Activated T-helper 1 cell treated with anti-CD3 and anti-CD28 coated beads, Interleukin-12 subunit alpha, Interleukin-12 subunit beta, Interleukin-2, Interleukin-4 antibody, amounts not matched to agents 30 ng/mL and 10 ng/mL and 1 ng/mL, durations not matched to agents 14 hours and 24 hours and 36 hours (primary cell): ENCODE data around the gene TRIM14. TPM values are rescaled to one million over a fixed set of nuclear protein-coding genes. Genes with fewer than 3 reads are reported as not detected.

ENCODE experiments used
- DNase-seq: peaks from one replicate; pipeline ENCODE4 v3.0.0; 2021; ENCODE audit warnings: low spot score
- H3K27ac Mint-ChIP-seq: one replicate; pipeline ENCODE4 v1.8.0; 2021; ENCODE audit warnings: mild to moderate bottlenecking, mixed read lengths
- H3K27me3 Mint-ChIP-seq: one replicate; pipeline ENCODE4 v1.8.0; 2022; ENCODE audit warnings: mild to moderate bottlenecking, moderate library complexity, mixed read lengths; ENCODE audit not compliant: insufficient read depth
- H3K36me3 Mint-ChIP-seq: one replicate; pipeline ENCODE4 v1.8.0; 2021; ENCODE audit warnings: low read depth, mixed read lengths
- H3K4me1 Mint-ChIP-seq: one replicate; pipeline ENCODE4 v1.8.0; 2021; ENCODE audit warnings: low read depth, mixed read lengths
- H3K4me3 Mint-ChIP-seq: one replicate; pipeline ENCODE4 v1.8.0; 2021; ENCODE audit warnings: mild to moderate bottlenecking, moderate library complexity, mixed read lengths
- H3K9me3 Mint-ChIP-seq: one replicate; pipeline ENCODE4 v1.8.0; 2021; ENCODE audit warnings: mixed read lengths
- intact Hi-C: fragments of 100-400 bp; cut with micrococcal nuclease; formaldehyde crosslinking; loops from one replicate; pipeline ENCODE4 v1.15.1; 2024
- total RNA-seq: library from RNA; stranded (reverse); gene quantifications from 2 replicates; pipeline ENCODE4 v1.2.3, GENCODE V29; 2022

TRIM14 gene
- total RNA-seq, 1 donor from 2014 or later: 41.7 TPM

DNA sequence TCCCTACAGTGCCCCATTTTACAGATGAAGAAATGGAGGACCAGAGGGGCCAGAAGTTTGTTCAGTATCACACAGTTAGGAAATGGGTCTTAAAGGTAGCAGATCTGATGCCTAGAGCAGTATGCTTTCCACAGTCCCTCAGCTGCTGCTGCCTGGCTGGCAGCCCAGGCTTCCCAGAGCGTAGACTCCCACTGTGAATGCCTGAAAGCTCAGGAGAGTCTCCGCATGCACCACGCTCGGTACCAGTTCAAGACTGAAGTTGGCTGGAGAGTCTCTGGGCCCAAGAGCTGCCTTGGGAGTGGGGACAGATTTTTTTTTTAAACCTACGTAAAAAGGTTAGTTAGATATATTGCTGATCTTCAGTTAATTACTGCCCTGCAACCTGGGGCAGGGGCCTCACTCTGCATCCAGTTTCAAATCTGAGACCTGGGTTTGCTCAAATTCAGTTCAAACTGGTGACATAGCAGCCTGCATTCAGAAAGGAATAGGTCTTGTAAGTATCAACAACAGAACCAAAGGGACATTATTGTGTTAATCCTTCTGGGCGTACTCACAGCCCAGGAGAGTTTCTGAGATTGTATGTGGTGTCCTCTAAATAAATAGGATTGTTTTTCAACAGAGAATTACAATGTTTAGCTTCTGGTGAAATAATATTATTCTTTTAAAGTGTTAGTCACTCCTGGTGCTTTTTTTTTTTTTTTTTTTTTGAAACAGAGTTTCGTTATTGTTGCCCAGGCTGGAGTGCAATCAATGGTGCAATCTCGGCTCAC, 54.2 kb downstream of the TRIM14 start:
- H3K4me1 Mint-ChIP-seq: peaks cover 6% of the 10 kb centered on the region
- no peaks in the 10 kb centered on the region for H3K27me3 Mint-ChIP-seq
- intact Hi-C loops: no loop called here
- no peaks in the 10 kb centered on the region for H3K9me3 Mint-ChIP-seq
- H3K4me3 Mint-ChIP-seq: no peak overlapping the region
- no peak overlapping the region for H3K27ac Mint-ChIP-seq
- peaks cover 35% of the 10 kb centered on the region for H3K36me3 Mint-ChIP-seq
- no peak for DNase-seq

DNA sequence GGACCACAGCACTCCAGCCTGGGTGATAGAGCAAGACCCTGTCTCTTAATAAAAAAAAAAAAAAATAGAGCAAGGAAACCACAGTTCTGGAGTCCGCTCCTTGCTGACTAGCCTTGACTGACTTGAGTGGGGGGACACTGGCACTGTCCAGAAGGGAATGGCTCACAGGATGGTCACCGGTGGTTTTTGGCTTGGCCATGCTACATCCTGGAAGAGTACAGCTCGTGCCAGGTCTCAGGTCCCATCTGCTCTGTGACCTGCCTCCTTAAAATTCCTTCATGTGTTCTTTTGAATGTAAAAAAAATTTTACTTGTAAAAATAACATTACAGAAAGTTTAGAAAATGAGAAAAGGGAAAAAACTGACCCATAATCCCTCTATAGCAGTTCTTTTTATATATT, 56.9 kb downstream of the TRIM14 start:
- no peaks in the 10 kb centered on the region for H3K9me3 Mint-ChIP-seq
- no peak overlapping the region for H3K4me3 Mint-ChIP-seq
- H3K27me3 Mint-ChIP-seq: no peaks in the 10 kb centered on the region
- no peak for DNase-seq
- intact Hi-C loops: no loop called here
- H3K27ac Mint-ChIP-seq: no peak overlapping the region
- peaks cover 8% of the 10 kb centered on the region for H3K4me1 Mint-ChIP-seq
- H3K36me3 Mint-ChIP-seq: peaks cover 35% of the 10 kb centered on the region

DNA sequence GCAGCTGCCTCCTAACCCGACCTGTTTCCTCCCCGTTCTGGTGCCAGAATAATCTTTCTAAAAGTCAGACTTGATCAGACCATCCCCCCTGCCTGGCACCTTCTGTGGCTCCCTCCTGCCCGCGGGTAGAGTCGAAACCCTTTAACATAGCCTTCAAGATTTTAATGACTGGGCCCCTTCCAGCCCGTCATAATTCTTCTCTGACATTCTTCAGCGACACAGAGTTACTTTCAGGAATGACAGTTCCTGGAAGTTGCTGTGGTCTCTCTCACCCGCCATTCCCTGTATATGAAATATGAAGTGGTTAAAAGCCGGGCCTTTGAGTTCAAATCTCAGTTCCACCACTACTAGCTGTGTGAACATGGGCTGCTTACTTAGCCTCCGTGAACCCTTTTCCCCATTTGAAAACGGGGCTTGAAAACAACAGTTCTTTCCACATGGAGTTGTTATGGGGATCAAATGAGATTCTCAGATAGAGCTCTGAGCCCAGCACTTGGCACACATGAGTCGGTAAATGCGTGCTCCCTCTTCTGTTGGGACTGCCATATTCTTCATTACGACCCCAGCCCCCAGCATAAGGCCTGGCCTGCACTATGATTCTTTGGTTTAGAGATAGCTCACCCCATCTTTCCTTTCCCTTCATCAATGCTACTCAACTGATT, 61.8 kb downstream of the TRIM14 start:
- Mint-ChIP-seq H3K36me3 (peaks cover 20% of the 10 kb centered on the region), H3K9me3 (no peaks in the 10 kb centered on the region), H3K4me3 (peak overlapping the region; percentile 98), H3K4me1 (peaks cover 26% of the 10 kb centered on the region), H3K27ac (peak overlapping the region; percentile 97), H3K27me3 (no peaks in the 10 kb centered on the region)
- intact Hi-C loops: loop anchor here (1.0 kb wide), 1 partner anchor 17 kb away; no protein-coding TSS in a partner anchor
- DNase-seq: no peak

DNA sequence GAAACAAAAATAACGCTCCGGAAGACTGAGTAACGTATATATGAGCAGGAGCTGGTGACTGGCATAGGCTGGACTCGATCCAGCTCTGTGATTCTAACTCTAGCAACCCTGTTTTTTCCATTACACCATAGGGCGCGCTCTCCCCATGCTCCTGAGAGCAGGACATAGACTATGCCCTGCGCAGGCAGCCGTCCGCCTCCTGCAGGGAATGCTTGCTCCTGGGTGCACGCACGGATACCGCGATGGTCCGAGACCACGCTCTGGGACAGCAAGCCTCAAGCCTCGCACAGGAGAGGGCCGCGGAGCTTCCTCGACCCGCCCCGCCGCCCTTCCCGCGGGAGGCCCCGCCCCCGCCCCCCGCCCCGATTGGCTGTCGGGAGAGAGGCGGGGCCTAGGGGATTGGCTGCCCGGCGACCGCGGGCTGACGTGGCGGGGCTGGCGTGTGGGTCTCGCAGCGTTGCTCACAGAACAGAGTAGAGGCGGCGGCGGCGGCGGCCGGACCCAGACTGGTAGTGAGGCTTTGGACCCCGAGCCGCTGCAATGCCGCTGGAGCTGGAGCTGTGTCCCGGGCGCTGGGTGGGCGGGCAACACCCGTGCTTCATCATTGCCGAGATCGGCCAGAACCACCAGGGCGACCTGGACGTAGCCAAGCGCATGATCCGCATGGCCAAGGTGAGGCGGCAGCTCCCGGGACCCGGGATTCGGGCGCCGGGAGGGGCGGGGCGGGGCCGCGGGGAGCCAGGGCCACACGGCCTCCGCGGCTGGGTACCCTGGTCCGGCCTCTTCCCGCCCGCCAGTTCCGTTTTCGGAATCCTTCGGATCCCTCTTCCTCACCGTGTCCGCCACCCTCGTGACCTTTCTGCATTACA, 62.5 kb downstream of the TRIM14 start, which contains the start of gene NANS:
Gene NANS (plus strand): TSS at position 464 of the 869 bp plus-strand sequence. CDS start 77 bp downstream, at position 541.
- intact Hi-C loops: loop anchor here (1.0 kb wide), 6 partner anchors 11 to 199 kb away; partner anchors contain the start of genes ANP32B, TBC1D2 and TRMO
- Mint-ChIP-seq H3K4me3 (peak within 1 kb of the TSS; percentile 98), H3K36me3 (peaks cover 18% of the 10 kb centered on the region), H3K27me3 (no peaks in the 10 kb centered on the region), H3K27ac (peak within 1 kb of the TSS; percentile 97), H3K4me1 (peaks cover 33% of the 10 kb centered on the region), H3K9me3 (no peaks in the 10 kb centered on the region)
- DNase-seq: peak; percentile 90

DNA sequence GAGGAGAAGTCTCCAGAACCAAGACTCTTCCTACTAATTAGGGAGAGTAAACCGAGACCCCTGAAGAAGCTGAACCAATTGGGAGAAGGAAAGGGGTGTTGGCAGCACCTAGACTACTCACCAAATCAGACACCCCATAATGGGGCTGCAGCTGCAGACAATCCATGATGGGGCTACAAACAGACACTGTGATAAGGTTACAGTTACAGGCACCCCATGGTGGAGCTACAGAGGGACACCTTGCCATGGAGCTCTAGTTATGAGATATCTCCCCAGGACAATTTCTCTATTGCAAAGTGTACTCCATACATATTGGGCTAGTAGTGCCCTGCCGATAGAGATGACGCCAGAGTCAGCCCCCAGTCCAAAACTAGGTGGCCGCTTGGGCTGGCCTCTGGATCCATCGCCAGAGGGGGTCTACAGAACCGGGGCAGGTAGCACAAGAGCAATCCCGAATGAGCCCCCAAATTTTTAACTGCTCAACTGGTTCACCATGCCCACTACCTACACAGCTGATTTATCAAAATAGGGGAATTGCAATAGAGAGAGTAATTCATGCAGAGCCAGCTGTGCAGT, 64.6 kb downstream of the TRIM14 start:
- intact Hi-C loops: no loop called here
- no peak for DNase-seq
- H3K9me3 Mint-ChIP-seq: no peaks in the 10 kb centered on the region
- no peak overlapping the region for H3K4me3 Mint-ChIP-seq
- peak overlapping the region; percentile 7 for H3K27ac Mint-ChIP-seq
- H3K4me1 Mint-ChIP-seq: peaks cover 46% of the 10 kb centered on the region
- peaks cover 14% of the 10 kb centered on the region for H3K36me3 Mint-ChIP-seq
- H3K27me3 Mint-ChIP-seq: no peaks in the 10 kb centered on the region

DNA sequence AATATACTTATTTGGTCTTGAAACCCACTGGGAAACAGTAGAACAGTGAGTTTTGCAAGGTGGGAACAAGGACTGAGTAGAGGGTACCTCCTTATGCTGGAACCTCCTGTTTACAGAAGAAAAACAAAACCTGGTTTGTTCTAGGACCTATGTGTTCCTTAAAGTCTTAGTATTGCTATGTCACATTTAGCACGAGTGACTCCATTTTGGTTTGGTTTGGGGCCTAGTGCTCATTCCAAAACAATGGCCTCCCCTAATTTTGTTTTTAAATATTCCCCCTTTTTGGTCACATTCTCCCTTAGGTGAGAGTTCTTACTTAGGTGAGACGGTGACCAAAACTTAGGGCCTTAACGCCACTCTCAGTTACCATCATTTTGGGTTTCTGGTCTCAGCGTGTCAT, 68.7 kb downstream of the TRIM14 start:
- Mint-ChIP-seq H3K4me1 (peaks cover 62% of the 10 kb centered on the region), H3K36me3 (peaks cover 26% of the 10 kb centered on the region), H3K9me3 (peaks cover under 1% of the 10 kb centered on the region), H3K27me3 (no peaks in the 10 kb centered on the region), H3K27ac (no peak overlapping the region), H3K4me3 (no peak overlapping the region)
- no peak for DNase-seq
- intact Hi-C loops: no loop called here

DNA sequence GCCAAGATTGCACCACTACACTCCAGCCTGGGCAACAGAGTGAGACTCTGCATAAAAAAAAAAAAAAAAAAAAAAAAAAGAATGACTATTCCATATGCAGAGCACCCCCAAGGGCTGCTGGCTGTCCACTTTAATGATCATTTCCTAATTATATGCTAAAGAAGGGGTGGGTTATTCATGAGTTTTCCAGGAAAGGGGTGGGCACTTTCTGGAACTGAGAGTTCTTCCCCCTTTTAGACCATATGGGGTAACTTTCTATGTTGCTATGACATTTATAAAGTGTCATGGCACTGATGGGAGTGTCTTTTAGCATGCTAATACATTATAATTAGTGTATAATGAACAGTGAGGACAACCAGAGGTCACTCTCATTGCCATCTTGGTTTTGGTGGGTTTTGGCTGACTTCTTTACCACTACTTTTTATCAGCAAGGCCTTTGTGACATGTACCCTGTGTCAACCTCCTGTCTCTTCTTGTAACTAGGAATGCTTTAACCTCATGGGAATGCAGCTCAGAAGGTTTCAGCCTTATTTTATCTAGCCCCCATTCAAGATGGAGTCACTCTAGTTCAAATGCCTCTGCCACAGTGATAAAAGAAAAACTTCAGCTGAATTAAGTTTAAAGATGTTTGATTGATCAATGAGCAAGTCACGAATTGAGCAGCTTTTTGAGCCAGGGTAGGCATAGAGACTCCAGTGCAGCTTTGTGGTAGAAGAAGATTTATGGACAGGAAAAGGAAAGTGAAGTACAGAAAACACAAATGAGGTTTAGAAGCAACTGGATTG, 69.5 kb downstream of the TRIM14 start:
- peak overlapping the region; percentile 23 for H3K27ac Mint-ChIP-seq
- peaks cover 62% of the 10 kb centered on the region for H3K4me1 Mint-ChIP-seq
- intact Hi-C loops: loop anchor here (5.0 kb wide), 1 partner anchor 352 kb away; the partner anchor contains the start of gene XPA
- H3K36me3 Mint-ChIP-seq: peaks cover 30% of the 10 kb centered on the region
- H3K4me3 Mint-ChIP-seq: no peak overlapping the region
- H3K9me3 Mint-ChIP-seq: peaks cover 3% of the 10 kb centered on the region
- DNase-seq: no peak
- H3K27me3 Mint-ChIP-seq: no peaks in the 10 kb centered on the region

DNA sequence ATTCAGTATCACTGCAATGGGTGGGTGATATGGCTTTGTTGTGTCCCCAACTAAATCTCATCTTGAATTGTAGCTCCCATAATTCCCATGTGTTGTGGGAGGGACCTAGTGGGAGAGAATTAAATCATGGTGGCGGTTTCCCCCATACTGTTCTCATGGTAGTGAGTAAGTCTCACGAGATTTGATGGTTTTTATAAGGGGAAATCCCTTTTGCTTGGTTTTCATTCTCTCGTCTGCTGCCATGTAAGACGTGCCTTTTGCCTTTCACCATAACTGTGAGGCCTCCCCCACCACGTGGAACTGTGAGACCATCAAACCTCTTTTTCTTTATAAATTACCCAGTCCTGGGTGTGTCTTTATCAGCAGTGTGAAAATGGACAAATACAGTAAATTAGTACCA, 72.0 kb downstream of the TRIM14 start:
- DNase-seq: no peak
- Mint-ChIP-seq H3K4me1 (peaks cover 53% of the 10 kb centered on the region), H3K9me3 (peaks cover 3% of the 10 kb centered on the region), H3K27me3 (peaks cover 6% of the 10 kb centered on the region), H3K27ac (peak overlapping the region; percentile 63), H3K36me3 (peaks cover 26% of the 10 kb centered on the region), H3K4me3 (peak overlapping the region; percentile 87)
- intact Hi-C loops: loop anchor here (5.0 kb wide), 1 partner anchor 350 kb away; the partner anchor contains the start of gene XPA

DNA sequence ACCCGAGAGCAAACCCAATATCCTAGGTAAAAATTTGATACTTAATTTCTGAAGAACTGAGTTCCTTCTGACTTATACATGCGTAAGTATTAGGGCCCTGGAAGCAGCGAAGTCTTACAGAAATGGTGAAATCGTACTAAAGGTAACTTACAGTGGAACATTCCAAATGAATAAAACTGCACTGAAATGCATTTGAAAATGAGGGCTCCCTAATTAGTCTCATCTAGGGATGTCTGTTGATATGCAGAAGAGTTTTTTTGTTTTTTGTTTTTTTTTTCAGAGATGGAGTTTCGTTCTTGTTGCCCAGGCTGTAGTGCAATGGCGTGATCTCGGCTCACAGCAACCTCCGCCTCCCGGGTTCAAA, 72.9 kb downstream of the TRIM14 start:
- Mint-ChIP-seq H3K27ac (peak overlapping the region; percentile 86), H3K4me1 (peaks cover 44% of the 10 kb centered on the region), H3K36me3 (peaks cover 26% of the 10 kb centered on the region), H3K4me3 (peak overlapping the region; percentile 87), H3K9me3 (peaks cover 3% of the 10 kb centered on the region), H3K27me3 (peaks cover 6% of the 10 kb centered on the region)
- intact Hi-C loops: loop anchor here (5.0 kb wide), 1 partner anchor 349 kb away; the partner anchor contains the start of gene XPA
- no peak for DNase-seq

DNA sequence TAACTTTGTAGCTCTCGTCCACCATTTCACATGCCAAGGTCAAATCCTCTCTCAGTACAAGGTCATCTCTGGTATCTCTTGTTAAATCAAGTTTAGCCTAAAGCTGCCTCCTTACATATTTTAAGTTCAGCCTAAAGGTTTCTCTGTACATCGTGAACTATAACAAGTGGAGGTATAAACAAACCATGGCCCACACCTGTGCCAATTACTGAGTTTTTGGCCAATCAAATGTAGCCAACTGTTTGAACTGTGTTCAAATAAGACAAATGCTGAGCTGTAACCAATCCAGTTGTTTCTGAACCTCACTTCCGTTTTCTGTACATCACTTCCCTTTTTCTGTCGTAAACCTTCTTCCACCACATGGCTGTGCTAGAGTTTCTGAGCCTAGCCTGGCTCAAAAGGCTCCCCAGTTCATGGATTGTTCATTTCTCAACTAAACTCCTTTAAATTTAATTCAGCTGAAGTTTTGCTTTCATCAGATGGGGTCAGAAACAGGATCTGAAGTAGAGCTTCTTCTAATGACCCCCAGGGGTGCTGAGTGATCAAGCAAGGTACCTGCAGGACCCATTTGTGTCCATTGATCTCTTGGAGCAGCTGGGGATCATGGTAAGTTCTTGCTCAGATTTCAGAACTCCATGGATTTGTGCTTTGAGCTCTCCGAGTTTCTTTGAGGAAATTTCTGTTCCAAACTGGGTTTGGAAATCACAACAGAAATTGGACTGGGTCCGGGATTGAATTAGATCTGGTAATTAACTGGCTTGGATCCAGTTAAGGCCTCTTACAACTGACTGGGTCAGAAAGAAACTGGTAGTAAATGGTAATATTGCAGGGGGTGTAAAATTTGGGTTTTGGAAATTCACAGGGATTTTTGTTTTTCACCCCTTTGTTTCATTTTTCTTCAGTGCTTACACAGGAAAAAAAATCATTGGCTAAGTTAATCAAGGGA, 73.5 kb downstream of the TRIM14 start:
- intact Hi-C loops: loop anchor here (1.0 to 5.0 kb wide), 5 partner anchors 11 to 412 kb away; partner anchors contain the start of genes ANP32B, NANS, NCBP1 and TRMO
- Mint-ChIP-seq H3K9me3 (peaks cover 3% of the 10 kb centered on the region), H3K27me3 (peaks cover 6% of the 10 kb centered on the region), H3K4me1 (peaks cover 41% of the 10 kb centered on the region), H3K36me3 (peaks cover 26% of the 10 kb centered on the region), H3K27ac (peak overlapping the region; percentile 86), H3K4me3 (peak overlapping the region; percentile 87)
- DNase-seq: peak; percentile 38

DNA sequence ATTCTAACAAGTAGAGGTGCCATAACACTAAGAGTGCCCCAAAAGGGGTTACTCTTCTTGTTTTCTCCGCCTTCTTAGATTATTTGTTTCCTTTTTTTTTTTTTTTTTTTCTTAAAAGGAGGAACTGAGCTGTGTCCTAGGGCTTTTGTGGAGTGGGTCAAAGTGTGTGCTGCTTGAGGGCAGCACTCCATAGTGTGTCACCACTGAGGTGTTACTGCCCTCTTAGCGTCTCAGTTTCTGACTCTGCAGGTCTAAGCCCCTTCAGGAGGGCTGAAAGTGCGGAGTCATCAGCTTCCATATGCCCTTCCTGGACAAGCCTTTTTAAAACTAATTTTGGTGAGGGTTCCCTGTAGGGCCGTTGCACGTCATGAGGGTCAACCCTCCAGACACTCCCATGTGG, 75.1 kb downstream of the TRIM14 start:
- Mint-ChIP-seq H3K4me3 (no peak overlapping the region), H3K9me3 (peaks cover 3% of the 10 kb centered on the region), H3K27me3 (peaks cover 11% of the 10 kb centered on the region), H3K27ac (no peak overlapping the region), H3K36me3 (peaks cover 22% of the 10 kb centered on the region), H3K4me1 (peaks cover 32% of the 10 kb centered on the region)
- intact Hi-C loops: no loop called here
- no peak for DNase-seq
